HG02884 (cell line): ENCODE measurements around the gene MEF2B.

Experiments used
- ATAC-seq: cut with Tn5 transposase; IDR thresholded peaks from one replicate; pipeline ENCODE4 v1.9.1; 2021; ENCODE audit warnings: mild to moderate bottlenecking, moderate library complexity; ENCODE audit not compliant: unreplicated experiment

Gene MEF2B

DNA sequence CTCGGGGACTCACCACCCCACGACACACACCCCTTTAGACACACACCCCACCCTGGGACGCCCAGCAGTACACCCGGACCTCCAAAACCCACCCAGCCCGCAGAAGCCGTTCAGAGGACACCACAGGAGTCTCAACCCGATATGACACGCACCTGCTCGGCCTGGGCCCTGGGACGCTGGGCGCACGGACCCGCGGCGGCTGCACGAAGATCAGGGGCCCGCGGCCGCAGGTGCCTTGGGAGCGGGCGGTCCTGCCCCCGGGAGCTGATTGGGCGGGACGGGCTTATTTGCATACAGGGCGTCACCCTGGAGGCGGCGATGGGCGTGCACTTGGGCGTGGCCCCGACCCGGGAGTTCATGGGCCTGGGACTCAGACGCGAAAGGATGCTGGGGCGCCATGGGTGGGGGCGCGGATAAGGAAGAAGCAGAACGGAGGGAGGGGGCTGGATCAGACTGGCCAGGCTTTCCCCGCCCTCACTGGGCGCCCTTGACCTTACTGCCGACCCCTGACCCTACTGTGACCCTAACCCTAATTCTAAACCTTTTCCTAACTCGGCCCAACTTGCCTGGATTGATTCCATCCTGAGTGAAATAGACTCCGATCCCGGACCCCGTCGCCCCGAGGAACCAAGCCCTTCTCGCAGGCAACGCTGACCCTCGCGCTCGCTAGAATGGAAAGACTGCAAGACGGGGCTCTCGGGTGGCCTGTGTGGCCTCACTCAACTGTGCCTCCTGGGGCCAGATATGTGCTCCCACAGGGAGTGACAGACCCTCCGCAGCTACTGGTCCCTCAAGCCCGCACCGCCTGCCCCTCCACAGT, at the start of gene MEF2B:
Gene MEF2B (minus strand): TSS at position 211 of the 820 bp plus-strand sequence. CDS start 19,528 bp downstream, outside the sequence.
- peak; percentile 81 for ATAC-seq

DNA sequence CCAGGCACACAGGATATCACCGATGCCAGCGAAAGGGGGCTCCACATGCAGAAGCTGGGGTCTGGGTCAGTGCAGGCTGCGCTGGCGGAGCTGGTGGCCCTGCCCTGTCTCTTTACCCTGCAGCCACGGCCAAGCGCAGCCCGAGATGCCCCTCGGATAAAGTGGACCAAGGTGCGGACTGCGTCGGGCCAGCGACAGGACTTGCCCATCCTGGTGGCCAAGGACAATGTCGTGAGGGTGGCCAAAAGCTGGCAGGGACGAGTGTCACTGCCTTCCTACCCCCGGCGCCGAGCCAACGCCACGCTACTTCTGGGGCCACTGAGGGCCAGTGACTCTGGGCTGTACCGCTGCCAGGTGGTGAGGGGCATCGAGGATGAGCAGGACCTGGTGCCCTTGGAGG, 48.8 kb upstream of the MEF2B start:
- no peak for ATAC-seq

DNA sequence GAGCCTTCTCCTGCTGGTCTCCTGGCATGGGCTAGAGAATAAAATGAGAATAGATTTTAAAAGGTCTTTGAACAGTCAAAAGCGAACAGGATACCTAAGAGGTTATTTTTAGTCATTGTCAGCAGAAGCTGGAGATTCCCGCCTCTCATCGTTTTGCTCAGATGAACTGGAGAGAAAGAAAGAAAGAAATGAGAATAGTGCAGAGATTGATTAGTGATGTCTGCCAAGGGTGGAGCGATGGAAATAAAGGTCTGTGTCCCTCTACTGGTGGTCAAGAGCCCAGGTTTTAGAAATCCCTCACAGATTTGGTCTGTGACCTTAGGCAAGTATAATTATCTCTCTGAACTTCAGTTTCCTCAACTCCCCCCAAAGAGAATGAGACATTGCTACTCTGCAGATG, 47.0 kb upstream of the MEF2B start:
- no peak for ATAC-seq

DNA sequence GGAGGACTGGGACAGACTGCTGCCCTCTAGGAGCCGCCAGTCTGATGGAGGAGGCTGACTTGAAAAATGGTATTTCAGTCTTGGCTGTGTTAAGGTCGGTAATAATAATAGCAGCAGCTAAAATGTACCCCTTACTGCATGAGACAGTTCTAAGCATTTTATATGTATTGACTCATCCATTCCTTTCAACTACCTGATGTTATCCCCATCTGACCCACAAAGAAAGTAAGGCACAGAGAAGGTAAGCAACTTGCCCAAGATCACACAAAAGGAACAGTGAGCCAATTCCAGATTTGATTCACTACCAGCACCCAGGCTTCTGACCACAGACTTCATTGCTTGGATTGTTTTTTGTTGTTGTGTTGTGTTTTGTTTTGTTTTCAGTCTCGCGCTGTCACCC, 45.7 kb upstream of the MEF2B start:
- ATAC-seq, result no peak

DNA sequence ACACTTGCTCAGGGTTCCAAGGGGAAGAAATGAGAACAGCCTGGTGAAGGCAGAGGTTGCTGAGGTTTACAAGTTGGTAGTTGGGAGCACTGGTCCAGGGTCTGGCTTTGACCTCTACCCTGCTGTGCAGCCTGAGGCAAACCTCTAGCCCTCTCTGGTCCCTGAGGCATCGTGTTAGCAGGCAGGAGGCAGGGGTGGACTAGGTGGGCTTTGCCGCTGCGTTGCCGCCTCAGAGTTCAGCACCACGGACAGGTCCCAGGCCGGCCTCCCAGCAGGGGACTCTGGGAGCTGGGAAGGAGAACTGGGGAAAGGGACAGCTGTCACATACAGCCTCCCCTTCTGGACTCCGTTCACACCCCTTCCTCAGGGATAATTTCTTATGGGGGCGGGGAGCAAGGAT, 44.8 kb upstream of the MEF2B start:
- no peak for ATAC-seq

- no peak for ATAC-seq
Observed at GRCh38 chr19:19214159-19214490, 44.1 kb upstream of the MEF2B start.

DNA sequence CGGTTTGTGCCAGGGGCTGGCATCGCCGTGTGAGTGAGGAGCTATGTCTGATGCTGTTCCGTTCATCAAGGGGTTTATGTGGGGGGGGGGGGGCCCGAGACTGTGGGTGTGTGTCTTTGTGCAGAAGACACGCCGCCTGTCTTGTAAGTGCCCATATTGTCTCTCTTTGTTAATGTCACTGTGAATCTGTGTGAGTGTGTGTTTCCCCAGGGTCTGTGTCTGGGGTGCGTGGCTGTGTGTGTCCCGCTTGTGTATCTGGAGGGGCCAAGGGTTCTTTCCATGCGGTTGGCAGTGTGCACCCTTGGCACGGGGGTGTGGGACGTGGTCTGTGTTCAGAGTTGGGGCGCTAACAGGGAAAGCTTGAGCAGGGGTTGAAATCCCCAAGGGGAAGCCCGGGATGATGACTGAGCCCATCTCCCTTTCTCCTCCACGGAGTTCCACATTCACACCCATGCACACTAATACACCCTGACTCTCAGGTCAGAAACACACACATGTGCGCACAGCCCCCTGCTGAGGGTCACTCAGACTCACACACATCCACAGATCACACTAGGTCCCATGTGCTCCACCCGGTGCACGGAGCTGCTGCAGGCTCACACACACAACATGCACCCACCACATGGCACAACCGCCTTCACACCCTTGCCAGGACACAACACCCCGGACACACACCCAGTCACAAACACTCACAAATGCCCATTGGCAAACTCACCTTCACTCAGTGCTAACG, 43.5 kb upstream of the MEF2B start:
- ATAC-seq, result no peak

DNA sequence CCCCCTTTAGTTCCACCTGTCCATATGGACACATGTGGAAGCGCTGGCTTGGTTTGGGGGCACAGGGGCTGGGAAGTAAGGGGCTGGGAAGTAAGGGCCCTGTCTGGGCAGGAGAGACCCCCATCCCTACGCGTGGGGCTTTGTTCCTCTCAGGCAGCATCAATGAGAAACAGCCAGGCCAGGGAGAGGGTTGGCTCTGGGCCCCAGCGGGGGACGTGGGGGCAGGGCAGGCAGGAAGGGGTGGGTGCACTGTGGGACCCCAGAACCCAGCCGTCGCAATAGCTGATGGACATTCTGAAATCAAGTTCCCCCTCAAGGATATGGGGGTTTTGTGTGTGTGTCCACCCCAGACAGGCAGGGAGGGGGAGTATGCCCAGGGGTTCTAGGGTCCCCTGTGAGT, 42.9 kb upstream of the MEF2B start:
- no peak for ATAC-seq

DNA sequence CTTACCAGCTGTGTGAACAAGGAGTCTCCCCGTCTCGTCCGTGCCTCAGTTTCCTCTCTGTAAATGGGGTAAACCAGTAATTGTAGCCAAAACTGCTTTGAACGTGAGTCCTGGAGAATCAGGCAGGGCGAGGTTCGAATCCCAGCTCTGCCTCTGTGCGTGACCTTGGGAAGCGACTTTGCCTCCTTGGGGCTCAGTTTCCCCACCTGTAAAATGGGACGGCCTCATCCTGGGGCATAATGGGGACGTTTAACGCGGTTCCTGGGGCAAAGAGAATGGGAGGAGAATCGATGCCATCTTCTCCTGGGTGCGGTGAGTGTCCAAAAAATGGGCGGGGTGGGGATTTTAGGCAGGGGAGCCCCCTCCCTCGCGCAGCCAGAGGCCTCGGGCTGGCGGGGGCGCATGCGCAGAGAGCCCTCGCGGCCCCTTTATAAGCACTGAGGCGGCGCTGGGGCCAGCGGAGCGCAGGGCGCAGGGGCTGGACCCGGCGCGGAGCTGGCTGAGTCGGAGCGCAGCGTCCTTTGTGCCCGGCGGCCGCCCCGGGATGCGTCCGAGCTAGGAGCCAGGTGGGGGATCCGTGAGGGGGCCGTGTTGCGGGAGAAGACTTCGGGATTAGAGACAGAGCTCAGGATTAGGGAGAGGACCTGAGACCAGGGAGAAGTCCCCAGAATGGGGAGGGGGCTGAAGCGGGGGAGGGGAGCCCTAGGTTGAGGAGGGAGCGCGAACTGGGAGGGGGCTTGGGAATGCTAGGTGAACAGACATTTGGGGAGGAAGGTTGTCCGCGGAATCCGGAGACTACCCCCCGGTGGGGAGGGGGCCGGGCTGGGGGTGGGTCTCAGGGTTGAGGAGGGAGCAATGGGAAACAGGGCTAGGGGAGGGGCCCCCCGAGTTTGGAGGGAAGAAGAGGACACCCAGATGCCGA, 41.7 kb upstream of the MEF2B start, which contains the start of gene NCAN:
Gene NCAN (plus strand): TSS at position 460 of the 922 bp plus-strand sequence. CDS start 4,996 bp downstream, outside the sequence.
- no peak for ATAC-seq

GRCh38 chr19:19209372-19209771, 39.3 kb upstream of the MEF2B start:
- ATAC-seq, result no peak

GRCh38 chr19:19207637-19208572, 37.8 kb upstream of the MEF2B start:
- no peak for ATAC-seq

- ATAC-seq, result no peak
Observed at GRCh38 chr19:19206938-19207337, 36.9 kb upstream of the MEF2B start.

DNA sequence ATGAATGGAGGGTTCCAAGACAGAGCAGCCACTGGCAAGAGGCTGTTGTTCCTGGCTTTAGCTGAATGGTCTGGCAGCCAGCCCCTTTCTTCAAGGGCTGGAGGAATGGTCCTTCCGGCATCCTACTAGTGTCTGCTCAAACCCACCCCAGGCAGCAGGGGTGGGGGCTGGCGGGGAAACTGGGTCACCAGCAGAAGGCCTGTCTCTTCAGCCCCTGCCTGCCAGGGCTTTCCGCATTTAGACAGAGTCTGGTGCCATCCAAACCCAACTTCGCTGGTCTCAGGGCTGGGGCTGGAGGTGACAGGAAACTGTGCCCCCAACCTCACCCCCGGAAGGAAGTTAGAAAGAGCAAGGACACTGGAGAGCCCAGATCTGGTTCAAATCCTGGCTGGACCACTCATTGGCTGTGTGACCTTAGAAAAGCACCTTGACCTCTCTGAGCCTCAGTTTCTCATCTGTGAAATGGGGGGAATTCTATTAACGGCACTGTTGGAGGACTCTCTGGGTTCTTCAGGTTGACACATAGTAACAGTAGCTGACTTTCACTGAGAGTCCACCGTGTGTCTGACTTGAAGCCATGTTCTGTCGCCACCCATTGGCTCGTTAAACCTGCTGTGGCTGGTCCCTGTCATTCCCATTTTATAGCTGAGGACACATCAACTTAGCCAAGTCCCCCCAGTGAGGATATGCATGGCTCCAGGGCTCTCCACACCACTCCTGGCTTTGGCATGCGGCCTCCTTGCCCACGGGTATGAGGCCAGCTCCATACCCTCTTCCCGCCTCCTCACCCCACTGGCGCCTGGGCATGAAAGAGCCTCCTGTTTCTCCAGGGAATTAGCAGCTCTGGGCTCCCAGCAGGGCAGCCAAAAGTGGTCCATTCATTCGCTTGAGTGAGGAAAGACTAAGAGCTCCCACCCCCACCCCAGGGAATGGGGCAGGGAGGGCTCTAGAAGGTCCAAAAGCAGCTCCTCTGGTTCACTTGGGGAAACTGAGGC, 35.6 kb upstream of the MEF2B start:
- no peak for ATAC-seq

- ATAC-seq, result no peak
Observed at GRCh38 chr19:19204181-19204580, 34.1 kb upstream of the MEF2B start.

- peak; percentile 77 for ATAC-seq
Observed at GRCh38 chr19:19203012-19203856, 33.2 kb upstream of the MEF2B start, which contains the start of gene NR2C2AP. TSS of gene NR2C2AP (minus strand) at chr19:19203414. CDS start at chr19:19203060, 354 bp downstream.

- peak; percentile 13 for ATAC-seq
Observed at GRCh38 chr19:19202707-19203011, 32.6 kb upstream of the MEF2B start.

DNA sequence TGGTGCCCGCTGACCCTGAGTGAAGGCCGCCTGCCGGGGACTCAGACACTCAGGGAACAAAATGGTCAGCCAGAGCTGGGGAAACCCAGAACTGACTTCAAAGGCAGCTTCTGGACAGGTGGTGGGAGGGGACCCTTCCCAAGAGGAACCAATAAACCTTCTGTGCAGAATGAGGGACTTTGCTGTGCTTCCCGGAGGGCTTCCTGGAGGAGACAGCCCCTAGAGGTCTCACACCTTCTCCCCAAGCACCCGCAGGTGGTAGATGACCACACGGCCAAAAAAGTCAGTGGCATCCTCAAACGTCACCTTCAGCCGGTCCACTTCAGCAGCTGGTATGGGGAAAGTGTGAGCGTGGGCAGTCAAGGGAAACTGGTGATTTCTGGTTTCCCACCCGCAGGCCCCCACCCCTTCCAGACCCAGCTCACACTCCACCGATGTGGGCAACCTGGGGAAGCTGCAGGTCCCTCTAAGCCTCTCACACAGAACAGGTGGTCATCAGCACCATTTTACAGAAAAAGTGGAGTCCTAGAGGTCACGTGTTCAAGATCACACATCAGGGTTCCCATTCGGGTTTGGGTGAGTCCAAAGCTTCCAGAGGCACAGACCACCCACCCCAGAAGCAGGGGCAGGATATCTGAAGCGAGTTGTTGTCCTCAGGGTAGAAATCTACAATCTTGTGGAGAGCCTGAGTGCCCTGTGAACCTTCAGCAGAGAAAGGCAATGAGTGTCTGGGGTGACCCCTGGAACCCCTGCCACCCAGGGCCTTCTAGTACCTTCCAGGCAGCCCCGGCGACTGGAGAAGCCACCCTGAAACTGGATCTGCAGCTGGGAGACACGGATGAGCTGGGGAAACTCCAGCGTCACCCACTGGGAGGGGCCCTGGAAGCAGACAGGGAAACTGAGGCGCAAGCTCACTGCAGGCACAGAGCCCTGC, 31.9 kb upstream of the MEF2B start:
- no peak for ATAC-seq
